H9 (cell line): ENCODE data around the gene LRIG1. TPM values are rescaled to one million over a fixed set of nuclear protein-coding genes. Genes with fewer than 3 reads are reported as not detected.

Source experiments
- DNase-seq: peaks from one replicate; pipeline ENCODE4 v3.0.0-alpha.2; 2017
- H2AFZ ChIP-seq: one replicate; pipeline ENCODE4 v1.6.1; 2013; ENCODE audit warnings: mild to moderate bottlenecking, low read length, control low read depth, moderate library complexity
- H2AK5ac ChIP-seq: 2 replicates; pipeline ENCODE4 v1.6.1; 2013; ENCODE audit warnings: low read length, control low read depth, mixed read lengths; ENCODE audit not compliant: insufficient read length
- H2BK120ac ChIP-seq: one replicate; pipeline ENCODE4 v1.6.1; 2013; ENCODE audit warnings: low read depth, mild to moderate bottlenecking, low read length, control low read depth, inconsistent platforms; ENCODE audit not compliant: poor library complexity, severe bottlenecking
- H2BK12ac ChIP-seq: 2 replicates; pipeline ENCODE4 v1.6.1; 2013; ENCODE audit warnings: low read length, control low read depth, mixed read lengths, low read depth; ENCODE audit not compliant: insufficient read length
- H2BK15ac ChIP-seq: 2 replicates; pipeline ENCODE4 v1.6.1; 2013; ENCODE audit warnings: low read depth, low read length, control low read depth
- H2BK20ac ChIP-seq: one replicate; pipeline ENCODE4 v1.6.1; 2013; ENCODE audit warnings: low read depth, mild to moderate bottlenecking, low read length, control low read depth, inconsistent platforms; ENCODE audit not compliant: poor library complexity, severe bottlenecking
- H2BK5ac ChIP-seq: 2 replicates; pipeline ENCODE4 v1.6.1; 2013; ENCODE audit warnings: low read length, control low read depth, mixed read lengths; ENCODE audit not compliant: insufficient read length
- H3K14ac ChIP-seq: 2 replicates; pipeline ENCODE4 v1.6.1; 2013; ENCODE audit warnings: low read length, control low read depth; ENCODE audit not compliant: insufficient read depth
- H3K18ac ChIP-seq: 2 replicates; pipeline ENCODE4 v1.6.1; 2013; ENCODE audit warnings: low read depth, mild to moderate bottlenecking, mixed read lengths, low read length, control low read depth; ENCODE audit not compliant: insufficient read length
- H3K23ac ChIP-seq: 2 replicates; pipeline ENCODE4 v1.6.1; 2013; ENCODE audit warnings: low read length, control low read depth, mixed read lengths, low read depth; ENCODE audit not compliant: insufficient read length
- H3K23me2 ChIP-seq: 2 replicates; pipeline ENCODE4 v1.6.1; 2013; ENCODE audit warnings: low read depth, mild to moderate bottlenecking, mixed read lengths, low read length, control low read depth; ENCODE audit not compliant: insufficient read length, poor library complexity, severe bottlenecking
- H3K27ac ChIP-seq: 2 replicates; pipeline ENCODE4 v1.5.1; 2013; ENCODE audit warnings: low read length, control low read depth, mixed read lengths, low read depth; ENCODE audit not compliant: insufficient read length
- H3K27me3 ChIP-seq: 2 replicates; pipeline ENCODE4 v1.6.1; 2013; ENCODE audit warnings: low read length, control low read depth, inconsistent platforms; ENCODE audit not compliant: insufficient read depth
- H3K4ac ChIP-seq: 2 replicates; pipeline ENCODE4 v1.6.1; 2013; ENCODE audit warnings: low read depth, mild to moderate bottlenecking, control low read depth, inconsistent platforms, low read length, moderate library complexity
- H3K4me1 ChIP-seq: 2 replicates; pipeline ENCODE4 v1.6.1; 2013; ENCODE audit warnings: low read length, control low read depth, inconsistent platforms; ENCODE audit not compliant: insufficient read depth
- H3K4me2 ChIP-seq: 2 replicates; pipeline ENCODE4 v1.6.1; 2013; ENCODE audit warnings: low read length, control low read depth, mixed read lengths; ENCODE audit not compliant: insufficient read length, insufficient read depth
- H3K56ac ChIP-seq: 2 replicates; pipeline ENCODE4 v1.6.1; 2013; ENCODE audit warnings: low read depth, mild to moderate bottlenecking, mixed read lengths, low read length, control low read depth; ENCODE audit not compliant: insufficient read length
- H3K79me1 ChIP-seq: 2 replicates; pipeline ENCODE4 v1.6.1; 2013; ENCODE audit warnings: low read depth, mild to moderate bottlenecking, moderate library complexity, low read length, control low read depth, inconsistent platforms; ENCODE audit not compliant: insufficient read depth, poor library complexity, severe bottlenecking
- H3K79me2 ChIP-seq: 2 replicates; pipeline ENCODE4 v1.6.1; 2013; ENCODE audit warnings: low read length, control low read depth, inconsistent platforms; ENCODE audit not compliant: insufficient read depth
- H3K9ac ChIP-seq: 2 replicates; pipeline ENCODE4 v1.6.1; 2013; ENCODE audit warnings: low read length, control low read depth, mixed read lengths; ENCODE audit not compliant: insufficient read length; ENCODE audit errors: extremely low read depth
- H3K9me3 ChIP-seq: one replicate; pipeline ENCODE4 v1.6.1; 2013; ENCODE audit warnings: low read depth, low read length, inconsistent platforms; ENCODE audit not compliant: control insufficient read depth
- H3T11ph ChIP-seq: one replicate; pipeline ENCODE4 v1.6.1; 2013; ENCODE audit warnings: mild to moderate bottlenecking, low read length, control low read depth, inconsistent platforms
- H4K20me1 ChIP-seq: one replicate; pipeline ENCODE4 v1.6.1; 2013; ENCODE audit not compliant: control insufficient read depth, insufficient read length, insufficient read depth
- H4K5ac ChIP-seq: 2 replicates; pipeline ENCODE4 v1.6.1; 2013; ENCODE audit warnings: low read depth, mild to moderate bottlenecking, mixed read lengths, low read length, control low read depth; ENCODE audit not compliant: insufficient read length
- H4K8ac ChIP-seq: replicated peaks from 2 replicates; pipeline ENCODE4 v1.6.1; 2013; ENCODE audit warnings: low read length, control low read depth, mixed read lengths, low read depth; ENCODE audit not compliant: insufficient read length
- H4K91ac ChIP-seq: 2 replicates; pipeline ENCODE4 v1.6.1; 2013; ENCODE audit warnings: low read depth, mild to moderate bottlenecking, moderate library complexity, mixed read lengths, low read length, control low read depth; ENCODE audit not compliant: insufficient read length
- H3K27ac Mint-ChIP-seq, 3 experiments: 2 replicates in 2 of 3; 3 replicates in 1 of 3; pipeline ENCODE4 v1.8.0; 2020 to 2021; ENCODE audit warnings: mixed read lengths in 3 of 3, mild to moderate bottlenecking in 1 of 3, moderate library complexity in 1 of 3
- H3K27me3 Mint-ChIP-seq: 2 replicates; pipeline ENCODE4 v1.8.0; 2021; ENCODE audit warnings: low read depth, mild to moderate bottlenecking, moderate library complexity, mixed read lengths
- H3K36me3 Mint-ChIP-seq, 3 experiments: 2 replicates in 2 of 3; 3 replicates in 1 of 3; pipeline ENCODE4 v1.8.0; 2020 to 2021; ENCODE audit warnings: low read depth in 3 of 3, mixed read lengths in 3 of 3; ENCODE audit not compliant: insufficient read depth in 1 of 3
- H3K4me1 Mint-ChIP-seq, 2 experiments: 2 replicates each; pipeline ENCODE4 v1.8.0; 2020; ENCODE audit warnings: mixed read lengths in 2 of 2
- H3K4me3 Mint-ChIP-seq, 2 experiments: 2 replicates in 1 of 2; 3 replicates in 1 of 2; pipeline ENCODE4 v1.8.0; 2020 to 2021; ENCODE audit warnings: mild to moderate bottlenecking in 2 of 2, mixed read lengths in 2 of 2, moderate library complexity in 1 of 2
- H3K9me3 Mint-ChIP-seq, 2 experiments: 2 replicates in 1 of 2; 3 replicates in 1 of 2; pipeline ENCODE4 v1.8.0; 2020; ENCODE audit warnings: mild to moderate bottlenecking in 2 of 2, mixed read lengths in 2 of 2, moderate library complexity in 1 of 2
- WGBS: extraction: QIAGEN DNeasy Blood & Tissue Kit; methylation state at CpG from one replicate; pipeline ENCODE4 v1.1.7; 2013; ENCODE audit warnings: missing lambda C conversion rate, low lambda C conversion rate, mixed read lengths; ENCODE audit not compliant: insufficient read length; ENCODE audit errors: extremely low coverage; 5-methylcytosine and 5-hydroxymethylcytosine counted together
- total RNA-seq: library from RNA; stranded (reverse); gene quantifications from 2 replicates; pipeline ENCODE4 v1.2.1, GENCODE V29; 2021
- TF ChIP-seq, protein P1 (sequence below): fragments of 200-600 bp; sonication (generic); conservative IDR thresholded peaks from 3 replicates; pipeline ENCODE4 v1.8.0; 2021; ENCODE audit warnings: antibody characterized with exemption, mild to moderate bottlenecking

The LRIG1 gene
- total RNA-seq, 1 experiment from 2014 or later = 70.3 TPM

DNA sequence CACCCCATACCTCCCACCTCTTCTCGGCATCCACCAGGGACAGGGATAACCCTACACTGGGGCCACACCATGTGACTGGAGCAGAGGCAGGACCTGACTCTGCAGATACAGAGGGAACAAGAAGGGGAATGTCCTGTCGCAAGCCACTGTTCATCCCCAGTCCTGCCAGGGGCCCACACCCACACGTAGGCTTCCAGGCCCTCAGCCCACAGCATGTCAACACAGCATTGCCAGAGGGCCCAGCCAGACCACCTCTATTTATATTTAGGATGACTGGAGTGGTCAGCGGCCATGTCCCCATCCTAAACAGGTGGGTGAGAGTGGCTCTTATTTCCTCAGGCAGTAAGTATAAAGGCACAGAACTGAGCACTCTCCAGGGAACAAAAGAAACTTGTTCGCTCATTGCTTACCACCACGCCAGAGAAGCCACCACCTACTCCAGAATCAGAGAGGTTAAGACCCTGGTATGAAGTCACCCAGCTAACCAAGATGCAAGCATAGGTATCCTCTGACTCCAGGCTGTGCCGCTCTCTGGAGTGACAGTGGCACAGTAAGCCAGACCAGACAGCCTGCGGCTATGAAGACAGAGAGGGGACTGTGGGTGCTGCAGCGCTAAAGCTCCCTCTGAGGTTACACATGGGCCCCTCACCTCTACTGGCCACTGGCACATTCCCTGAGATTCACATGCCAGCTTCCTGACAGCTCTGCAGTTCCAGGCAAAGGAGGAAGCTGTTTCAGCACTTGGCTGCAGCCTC lies 67.9 kb downstream of the LRIG1 start:
- Histone ChIP-seq H4K91ac (no peak overlapping the region), H3K23me2 (no peaks in the 10 kb centered on the region), H3K9me3 (no peaks in the 10 kb centered on the region), H3T11ph (no peak overlapping the region), H3K9ac (no peak overlapping the region), H3K23ac (no peak overlapping the region), H3K79me1 (peaks cover 11% of the 10 kb centered on the region), H2AFZ (no peak overlapping the region), H3K18ac (no peak overlapping the region), H3K27ac (no peak overlapping the region), H3K4ac (no peak overlapping the region), H3K14ac (no peak overlapping the region; the same call in 1 of the 2 replicates), H4K5ac (no peak overlapping the region), H2BK5ac (no peak overlapping the region), H3K79me2 (peaks cover 51% of the 10 kb centered on the region), H2AK5ac (no peak overlapping the region), H3K27me3 (no peaks in the 10 kb centered on the region), H4K8ac (no peak overlapping the region), H2BK20ac (no peak overlapping the region), H2BK12ac (no peak overlapping the region), H4K20me1 (no peaks in the 10 kb centered on the region), H3K4me1 (peaks cover 25% of the 10 kb centered on the region), H3K4me2 (no peak overlapping the region), H2BK15ac (no peak overlapping the region), H3K56ac (no peak overlapping the region), H2BK120ac (no peak overlapping the region)
- no peak for DNase-seq
- H3K9me3 Mint-ChIP-seq = no peaks in the 10 kb centered on the region; a peak in 1 of 5 replicates
- H3K4me1 Mint-ChIP-seq = peaks cover 75% of the 10 kb centered on the region in 2 experiments
- H3K4me3 Mint-ChIP-seq = no peak overlapping the region
- peaks cover 19 to 50% (median 45%) of the 10 kb centered on the region in 3 experiments for H3K36me3 Mint-ChIP-seq
- H3K27me3 Mint-ChIP-seq = no peaks in the 10 kb centered on the region; the same call in 1 of the 2 replicates
- TF ChIP-seq, protein P1, sequence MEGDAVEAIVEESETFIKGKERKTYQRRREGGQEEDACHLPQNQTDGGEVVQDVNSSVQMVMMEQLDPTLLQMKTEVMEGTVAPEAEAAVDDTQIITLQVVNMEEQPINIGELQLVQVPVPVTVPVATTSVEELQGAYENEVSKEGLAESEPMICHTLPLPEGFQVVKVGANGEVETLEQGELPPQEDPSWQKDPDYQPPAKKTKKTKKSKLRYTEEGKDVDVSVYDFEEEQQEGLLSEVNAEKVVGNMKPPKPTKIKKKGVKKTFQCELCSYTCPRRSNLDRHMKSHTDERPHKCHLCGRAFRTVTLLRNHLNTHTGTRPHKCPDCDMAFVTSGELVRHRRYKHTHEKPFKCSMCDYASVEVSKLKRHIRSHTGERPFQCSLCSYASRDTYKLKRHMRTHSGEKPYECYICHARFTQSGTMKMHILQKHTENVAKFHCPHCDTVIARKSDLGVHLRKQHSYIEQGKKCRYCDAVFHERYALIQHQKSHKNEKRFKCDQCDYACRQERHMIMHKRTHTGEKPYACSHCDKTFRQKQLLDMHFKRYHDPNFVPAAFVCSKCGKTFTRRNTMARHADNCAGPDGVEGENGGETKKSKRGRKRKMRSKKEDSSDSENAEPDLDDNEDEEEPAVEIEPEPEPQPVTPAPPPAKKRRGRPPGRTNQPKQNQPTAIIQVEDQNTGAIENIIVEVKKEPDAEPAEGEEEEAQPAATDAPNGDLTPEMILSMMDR = no peak
- no CpG with 5 or more reads among the region's 9 CpGs for WGBS
- H3K27ac Mint-ChIP-seq = peak overlapping the region in 2 of 3 experiments; percentile 22 to 91; a peak in 4 of 7 replicates
